Sigmoid colon (tissue), 7 donors: ENCODE results near the gene CCDC70. TPM values are rescaled to one million over a fixed set of nuclear protein-coding genes. Genes with fewer than 3 reads are reported as not detected.

Experiments used
- DNase-seq: peaks from one replicate; pipeline ENCODE4 v3.0.0-alpha.2; 2019
- H3K27ac ChIP-seq, 4 donors: fragments of 200-600 bp; sonication (generic); one replicate each; pipeline ENCODE4 v1.5.1; 2016 to 2019; ENCODE audit warnings: mild to moderate bottlenecking in 1 of 4
- H3K27me3 ChIP-seq, 3 donors: fragments of 200-600 bp; sonication (generic); one replicate each; pipeline ENCODE4 v1.5.1; 2019; ENCODE audit warnings: mild to moderate bottlenecking in 1 of 3
- H3K36me3 ChIP-seq, 4 donors: fragments of 200-600 bp; sonication (generic); one replicate each; pipeline ENCODE4 v1.5.1; 2016 to 2019
- H3K4me1 ChIP-seq, 4 donors: fragments of 200-600 bp; sonication (generic); one replicate each; pipeline ENCODE4 v1.5.1; 2017 to 2019
- H3K4me3 ChIP-seq, 4 donors: fragments of 200-600 bp; sonication (generic); one replicate each; pipeline ENCODE4 v1.5.1; 2017 to 2019; ENCODE audit warnings: mild to moderate bottlenecking in 2 of 4, moderate library complexity in 1 of 4
- H3K9me3 ChIP-seq, 4 donors: fragments of 200-600 bp in 3 of 4; sonication (generic) in 3 of 4; one replicate each; pipeline versions ENCODE4 v1.5.1 to v1.6.1; 2013 to 2019
- CTCF ChIP-seq, 4 experiments: fragments of 450-650 bp in 3 of 4; fragments of 200-600 bp in 1 of 4; IDR thresholded peaks; one replicate each; pipeline ENCODE4 v1.5.1; 2016 to 2019; ENCODE audit warnings: antibody characterized with exemption in 4 of 4, mild to moderate bottlenecking in 3 of 4, moderate library complexity in 2 of 4
- EP300 ChIP-seq, 4 donors: sonication (generic); formaldehyde crosslinking; IDR thresholded peaks; one replicate each; pipeline ENCODE4 v1.6.1; 2017; ENCODE audit warnings: antibody characterized with exemption in 4 of 4
- POLR2A ChIP-seq, 2 donors: fragments of 450-650 bp; IDR thresholded peaks; one replicate each; pipeline ENCODE4 v1.6.1; 2016; ENCODE audit warnings: antibody characterized with exemption in 2 of 2, mild to moderate bottlenecking in 2 of 2, moderate library complexity in 2 of 2
- POLR2AphosphoS5 ChIP-seq, 4 donors: sonication (generic); formaldehyde crosslinking; IDR thresholded peaks; one replicate each; pipeline ENCODE4 v1.6.1; 2017; ENCODE audit warnings: antibody characterized with exemption in 4 of 4
- WGBS, 2 donors: extraction: QIAGEN DNeasy Blood & Tissue Kit; methylation state at CpG; one replicate each; pipeline ENCODE4 v1.1.7; 2013; 5-methylcytosine and 5-hydroxymethylcytosine counted together
- intact Hi-C: fragments of 100-400 bp; cut with DNase I; formaldehyde crosslinking; loops from one replicate; pipeline ENCODE4 v1.15.1; 2023
- polyA plus RNA-seq, 3 donors: library from polyadenylated mRNA; stranded (reverse); fragments of 200-250 nt; gene quantifications; one replicate each; pipeline ENCODE4 v1.2.3, GENCODE V29; 2013
- total RNA-seq, 4 donors: library from RNA; depleted of rRNA; stranded (reverse); fragments of >200 nt; gene quantifications; one replicate each; pipeline ENCODE4 v1.1.0, GENCODE V29; 2016
- donor health status: healthy with polysubstance abuse.
- donor health status: Bipolar disorder and iron deficiency.
- donor health status: healthy.

Gene CCDC70
- total and polyA plus RNA-seq, 7 donors, result not detected

- no peak overlapping the region for H3K27ac ChIP-seq
- H3K27me3 ChIP-seq, result no peaks in the 10 kb centered on the region
- H3K9me3 ChIP-seq, result no peaks in the 10 kb centered on the region
- H3K4me3 ChIP-seq, result no peak overlapping the region
- WGBS, 2 donors, result 72 to 79% methylated on average over 7 of the region's 7 CpGs
- no peak for TF ChIP-seq EP300 (IDR thresholded peaks at IDR 0.05)
- no peak for TF ChIP-seq POLR2A (IDR thresholded peaks at IDR 0.05)
- TF ChIP-seq CTCF (IDR thresholded peaks at IDR 0.05), result no peak
- no peak for TF ChIP-seq POLR2AphosphoS5 (IDR thresholded peaks at IDR 0.05)
- no peaks in the 10 kb centered on the region for H3K36me3 ChIP-seq
- no peaks in the 10 kb centered on the region for H3K4me1 ChIP-seq
- intact Hi-C loops, result no loop called here
- no peak for DNase-seq
Measured at GRCh38 chr13:51865838-51866237, 4.1 kb downstream of the CCDC70 start.

- DNase-seq, result no peak
- Histone ChIP-seq H3K4me3 (no peak overlapping the region), H3K9me3 (no peaks in the 10 kb centered on the region), H3K36me3 (no peaks in the 10 kb centered on the region), H3K4me1 (no peaks in the 10 kb centered on the region), H3K27me3 (no peaks in the 10 kb centered on the region), H3K27ac (no peak overlapping the region)
- TF ChIP-seq POLR2AphosphoS5 (IDR thresholded peaks at IDR 0.05) (no peak), POLR2A (IDR thresholded peaks at IDR 0.05) (no peak), EP300 (IDR thresholded peaks at IDR 0.05) (no peak), CTCF (IDR thresholded peaks at IDR 0.05) (no peak)
- intact Hi-C loops, result no loop called here
- 94% methylated on average over 4 of the region's 4 CpGs for WGBS, 2 donors
Measured at GRCh38 chr13:51867062-51867461, 5.3 kb downstream of the CCDC70 start.

- H3K27me3 ChIP-seq, result no peaks in the 10 kb centered on the region
- WGBS, 2 donors, result 71 to 85% methylated on average over 6 of the region's 6 CpGs
- TF ChIP-seq POLR2AphosphoS5 (IDR thresholded peaks at IDR 0.05), result no peak
- TF ChIP-seq EP300 (IDR thresholded peaks at IDR 0.05), result no peak
- TF ChIP-seq CTCF (IDR thresholded peaks at IDR 0.05), result no peak
- no peak for TF ChIP-seq POLR2A (IDR thresholded peaks at IDR 0.05)
- no peaks in the 10 kb centered on the region for H3K36me3 ChIP-seq
- intact Hi-C loops, result no loop called here
- no peak overlapping the region for H3K27ac ChIP-seq
- H3K9me3 ChIP-seq, result no peaks in the 10 kb centered on the region
- no peak overlapping the region for H3K4me3 ChIP-seq
- no peak for DNase-seq
- no peaks in the 10 kb centered on the region for H3K4me1 ChIP-seq
Measured at GRCh38 chr13:51869916-51870315, 8.1 kb downstream of the CCDC70 start.

- intact Hi-C loops, result no loop called here
- no peak for TF ChIP-seq POLR2AphosphoS5 (IDR thresholded peaks at IDR 0.05)
- TF ChIP-seq POLR2A (IDR thresholded peaks at IDR 0.05), result no peak
- TF ChIP-seq EP300 (IDR thresholded peaks at IDR 0.05), result no peak
- no peak for TF ChIP-seq CTCF (IDR thresholded peaks at IDR 0.05)
- Histone ChIP-seq H3K36me3 (no peaks in the 10 kb centered on the region), H3K27me3 (no peaks in the 10 kb centered on the region), H3K4me3 (no peak overlapping the region), H3K4me1 (no peaks in the 10 kb centered on the region), H3K27ac (no peak overlapping the region), H3K9me3 (no peaks in the 10 kb centered on the region)
- 51 to 80% methylated on average over 3 of the region's 3 CpGs for WGBS, 2 donors
- no peak for DNase-seq
Measured at GRCh38 chr13:51870616-51871015, 8.8 kb downstream of the CCDC70 start.

- WGBS, 2 donors, result 90 to 92% methylated on average over 6 of the region's 6 CpGs
- Histone ChIP-seq H3K27ac (no peak overlapping the region), H3K36me3 (no peaks in the 10 kb centered on the region), H3K9me3 (no peaks in the 10 kb centered on the region), H3K27me3 (no peaks in the 10 kb centered on the region), H3K4me3 (no peak overlapping the region), H3K4me1 (no peaks in the 10 kb centered on the region)
- intact Hi-C loops, result no loop called here
- DNase-seq, result no peak
- TF ChIP-seq CTCF (IDR thresholded peaks at IDR 0.05), result no peak
- TF ChIP-seq EP300 (IDR thresholded peaks at IDR 0.05), result no peak
- TF ChIP-seq POLR2AphosphoS5 (IDR thresholded peaks at IDR 0.05), result no peak
- no peak for TF ChIP-seq POLR2A (IDR thresholded peaks at IDR 0.05)
Measured at GRCh38 chr13:51873117-51873798, 11.5 kb downstream of the CCDC70 start.
